ENCODE measurements around the gene NGLY1.

DNA sequence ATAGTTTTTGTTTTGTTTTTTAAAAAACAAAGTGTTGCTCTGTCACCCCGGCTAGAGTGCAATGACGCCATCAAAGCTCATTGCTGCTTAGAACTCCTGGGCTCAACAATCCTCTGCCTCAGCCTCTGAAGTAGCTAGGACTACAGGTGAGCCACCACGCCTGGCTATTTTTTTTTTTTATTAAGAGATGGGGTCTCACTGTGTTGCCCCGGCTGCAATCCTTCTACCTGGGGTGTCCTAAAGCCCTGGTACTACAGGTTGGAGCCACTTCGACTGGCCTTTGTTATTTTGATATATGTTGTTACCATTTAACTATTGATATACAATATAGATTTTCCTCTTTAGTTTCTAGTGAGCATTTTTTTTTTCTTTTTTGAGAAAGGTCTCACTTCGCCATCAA lies 2.6 kb downstream of the NGLY1 start:
- TF ChIP-seq, protein P1, sequence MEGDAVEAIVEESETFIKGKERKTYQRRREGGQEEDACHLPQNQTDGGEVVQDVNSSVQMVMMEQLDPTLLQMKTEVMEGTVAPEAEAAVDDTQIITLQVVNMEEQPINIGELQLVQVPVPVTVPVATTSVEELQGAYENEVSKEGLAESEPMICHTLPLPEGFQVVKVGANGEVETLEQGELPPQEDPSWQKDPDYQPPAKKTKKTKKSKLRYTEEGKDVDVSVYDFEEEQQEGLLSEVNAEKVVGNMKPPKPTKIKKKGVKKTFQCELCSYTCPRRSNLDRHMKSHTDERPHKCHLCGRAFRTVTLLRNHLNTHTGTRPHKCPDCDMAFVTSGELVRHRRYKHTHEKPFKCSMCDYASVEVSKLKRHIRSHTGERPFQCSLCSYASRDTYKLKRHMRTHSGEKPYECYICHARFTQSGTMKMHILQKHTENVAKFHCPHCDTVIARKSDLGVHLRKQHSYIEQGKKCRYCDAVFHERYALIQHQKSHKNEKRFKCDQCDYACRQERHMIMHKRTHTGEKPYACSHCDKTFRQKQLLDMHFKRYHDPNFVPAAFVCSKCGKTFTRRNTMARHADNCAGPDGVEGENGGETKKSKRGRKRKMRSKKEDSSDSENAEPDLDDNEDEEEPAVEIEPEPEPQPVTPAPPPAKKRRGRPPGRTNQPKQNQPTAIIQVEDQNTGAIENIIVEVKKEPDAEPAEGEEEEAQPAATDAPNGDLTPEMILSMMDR (conservative IDR thresholded peaks at IDR 0.05; ENCODE audit: low read depth, low read length): no peak
- TF ChIP-seq CEBPB (IDR thresholded peaks at IDR 0.05; ENCODE audit: low read depth, low read length): no peak
